NCI-H774 (cell line): Measurements from ENCODE around the gene B4GALT3.
A peak's percentile ranks its signal among the peaks of the same experiment; 100 is the strongest.

Experiments
- DNase-seq: peaks from one replicate; lab custom pipeline; 2025; lab: John Stamatoyannopoulos, UW

Gene B4GALT3

GRCh38 chr1:161206411-161207140, 29.3 kb upstream of the B4GALT3 start:
- DNase-seq = no peak

DNA sequence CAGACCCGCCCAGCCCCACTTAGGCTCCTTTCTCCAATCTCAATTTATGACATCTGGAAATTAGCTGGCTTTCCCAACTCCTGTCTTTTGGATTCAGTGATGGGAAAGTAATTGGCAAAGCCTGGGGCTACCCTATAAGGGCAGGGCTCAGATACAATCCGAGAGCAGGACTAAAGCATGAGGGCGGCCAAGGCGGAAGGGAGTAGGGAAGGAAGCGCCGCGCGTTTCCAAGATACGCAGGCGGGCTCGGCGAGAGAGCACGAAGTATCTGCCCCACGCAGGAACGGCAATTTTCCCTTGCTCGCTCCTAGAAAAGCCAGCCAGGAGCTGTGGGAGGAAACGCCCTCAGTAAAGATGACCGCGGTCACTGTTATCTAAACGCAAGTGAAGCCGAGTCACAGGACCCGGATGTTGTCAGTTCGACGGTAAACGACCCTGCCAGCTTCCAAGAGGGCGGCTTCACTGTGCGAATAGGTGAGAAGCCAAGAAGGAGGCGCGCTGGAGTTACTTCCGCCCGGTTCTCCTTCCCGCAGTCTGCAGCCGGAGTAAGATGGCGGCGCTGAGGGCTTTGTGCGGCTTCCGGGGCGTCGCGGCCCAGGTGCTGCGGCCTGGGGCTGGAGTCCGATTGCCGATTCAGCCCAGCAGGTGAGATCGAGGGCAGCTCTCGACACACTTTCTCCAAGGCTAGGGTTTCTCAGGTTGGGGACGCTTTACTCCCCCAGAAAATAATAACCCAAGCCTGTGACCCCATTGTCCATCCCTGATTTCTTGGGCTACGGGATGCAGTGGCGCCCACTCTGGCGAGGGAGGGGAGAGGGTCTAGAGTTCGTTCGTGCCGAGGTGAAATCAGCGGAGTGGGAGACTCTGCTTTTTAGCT, 24.8 kb upstream of the B4GALT3 start, which contains the start of gene NDUFS2:
Gene NDUFS2 (plus strand): TSS at position 532 of the 877 bp plus-strand sequence. CDS start 19 bp downstream, at position 551.
- DNase-seq = peak; percentile 98

GRCh38 chr1:161200992-161201835, 23.9 kb upstream of the B4GALT3 start:
- no peak for DNase-seq

- DNase-seq = no peak
These were observed 23.2 kb upstream of the B4GALT3 start for GRCh38 chr1:161200421-161200991.

DNA sequence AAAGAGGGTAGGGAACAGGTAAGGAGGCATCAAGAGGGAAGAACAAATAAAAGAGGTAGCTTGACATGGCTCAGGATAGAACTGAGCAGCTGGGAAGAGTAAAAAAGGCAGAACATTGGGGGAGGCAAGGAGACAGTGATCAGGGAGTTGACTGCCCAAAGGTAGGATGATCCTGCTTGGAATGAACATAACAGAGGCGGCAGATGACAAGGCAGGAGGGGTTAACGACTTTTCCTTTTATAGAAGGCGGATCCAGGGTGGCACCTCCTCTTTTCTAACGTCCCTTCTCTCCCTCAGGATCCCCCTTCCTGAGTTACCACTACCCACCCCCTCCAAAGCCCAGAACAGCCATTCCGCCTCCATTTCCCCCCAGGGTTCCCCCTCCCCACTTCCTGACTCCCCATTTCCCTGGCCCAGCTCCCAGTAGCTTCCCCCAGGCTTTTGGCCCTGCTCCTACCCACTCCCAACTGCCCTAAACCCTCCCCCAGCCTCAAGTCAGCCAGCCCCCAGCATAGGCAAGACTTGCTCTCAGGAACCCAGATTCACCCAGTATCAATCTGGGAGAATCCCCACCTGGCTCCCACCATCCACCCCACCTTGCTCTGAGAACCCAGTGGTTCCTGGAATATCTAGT, 22.3 kb upstream of the B4GALT3 start:
- DNase-seq = no peak

- DNase-seq = no peak
These were observed 21.7 kb upstream of the B4GALT3 start, which contains the start of gene ADAMTS4 for GRCh38 chr1:161198897-161199431. Gene ADAMTS4 (minus strand): TSS chr1:161199054. CDS start chr1:161198627, 427 bp downstream.

DNA sequence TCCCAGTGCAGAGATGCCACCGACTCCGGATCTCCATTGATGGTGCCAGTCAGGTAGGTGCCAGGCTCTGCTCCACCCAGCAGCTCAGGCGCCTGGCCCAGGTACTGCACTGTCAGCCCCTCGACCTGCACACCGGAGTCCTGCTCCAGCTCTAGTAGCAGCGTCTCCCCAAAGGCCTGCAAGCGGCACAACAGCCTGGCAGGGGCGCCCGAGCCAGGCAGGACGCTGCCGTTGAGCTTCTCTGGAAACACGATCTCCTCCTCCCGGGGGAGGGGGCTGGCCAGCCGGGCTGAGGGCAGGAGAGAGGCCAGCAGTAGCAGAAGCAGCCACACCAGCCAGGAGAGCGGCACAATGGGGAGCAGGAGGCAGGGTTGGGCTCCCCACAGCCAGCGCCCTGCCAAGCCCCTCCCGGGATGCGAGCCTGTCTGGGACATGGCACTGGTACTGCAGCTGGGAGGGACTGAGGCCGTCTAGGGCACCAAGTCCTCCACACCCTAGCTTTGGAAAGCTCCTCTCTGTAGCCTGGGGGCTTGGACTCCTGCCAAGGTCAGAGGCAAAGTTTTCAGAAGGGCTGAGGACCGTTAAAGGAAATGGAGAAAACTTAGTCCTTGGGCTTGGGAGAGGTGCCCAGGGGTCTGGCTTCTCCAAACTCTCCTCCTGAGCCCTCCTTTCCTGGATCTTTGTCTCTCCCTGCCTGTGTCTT, 21.0 kb upstream of the B4GALT3 start:
- no peak for DNase-seq

- DNase-seq = no peak
These were observed 20.4 kb upstream of the B4GALT3 start for GRCh38 chr1:161197560-161198193.

GRCh38 chr1:161196521-161197451, 19.5 kb upstream of the B4GALT3 start:
- DNase-seq = no peak

DNA sequence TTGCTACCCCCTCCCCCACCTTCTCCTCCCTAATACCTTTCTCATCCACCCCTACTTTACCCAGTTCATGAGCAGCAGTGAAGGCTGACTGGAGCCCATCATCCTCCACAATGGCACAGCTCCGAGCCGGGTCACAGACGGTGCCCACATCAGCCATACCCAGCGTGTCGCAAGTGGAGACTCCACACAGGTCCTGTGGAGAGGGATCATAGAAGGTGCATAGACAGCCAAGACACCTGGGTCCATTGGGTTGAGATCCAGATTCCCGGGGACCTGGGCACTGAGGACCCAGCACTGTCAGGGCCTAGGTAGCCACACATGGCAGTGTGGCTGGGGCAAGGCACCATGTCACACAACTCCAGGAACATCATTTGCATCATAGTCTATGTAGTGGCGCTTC, 18.8 kb upstream of the B4GALT3 start:
- DNase-seq = no peak

DNA sequence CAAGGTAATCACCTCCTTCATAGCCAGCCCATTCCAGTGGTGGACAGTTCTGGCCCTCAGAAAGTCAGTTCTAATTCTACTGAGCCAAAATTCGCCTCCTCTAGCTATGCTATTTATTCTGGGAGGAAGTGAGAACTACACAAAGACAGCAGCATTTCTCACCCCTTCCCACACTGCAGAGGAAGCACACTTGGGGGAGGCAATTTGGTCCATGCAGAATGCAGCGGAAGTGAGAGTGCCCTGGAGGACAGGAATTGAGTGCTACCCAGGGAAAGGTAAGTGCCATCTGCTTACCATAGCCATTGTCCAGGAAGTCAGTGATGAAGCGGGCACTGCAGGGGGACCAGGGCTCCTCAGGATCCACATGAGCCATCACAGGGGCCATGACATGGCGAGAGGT, 17.9 kb upstream of the B4GALT3 start:
- DNase-seq = no peak

GRCh38 chr1:161193561-161194235, 16.4 kb upstream of the B4GALT3 start:
- DNase-seq = no peak

GRCh38 chr1:161192476-161193465, 15.5 kb upstream of the B4GALT3 start:
- peak; percentile 35 for DNase-seq

GRCh38 chr1:161191971-161192370, 14.7 kb upstream of the B4GALT3 start:
- DNase-seq = no peak

DNA sequence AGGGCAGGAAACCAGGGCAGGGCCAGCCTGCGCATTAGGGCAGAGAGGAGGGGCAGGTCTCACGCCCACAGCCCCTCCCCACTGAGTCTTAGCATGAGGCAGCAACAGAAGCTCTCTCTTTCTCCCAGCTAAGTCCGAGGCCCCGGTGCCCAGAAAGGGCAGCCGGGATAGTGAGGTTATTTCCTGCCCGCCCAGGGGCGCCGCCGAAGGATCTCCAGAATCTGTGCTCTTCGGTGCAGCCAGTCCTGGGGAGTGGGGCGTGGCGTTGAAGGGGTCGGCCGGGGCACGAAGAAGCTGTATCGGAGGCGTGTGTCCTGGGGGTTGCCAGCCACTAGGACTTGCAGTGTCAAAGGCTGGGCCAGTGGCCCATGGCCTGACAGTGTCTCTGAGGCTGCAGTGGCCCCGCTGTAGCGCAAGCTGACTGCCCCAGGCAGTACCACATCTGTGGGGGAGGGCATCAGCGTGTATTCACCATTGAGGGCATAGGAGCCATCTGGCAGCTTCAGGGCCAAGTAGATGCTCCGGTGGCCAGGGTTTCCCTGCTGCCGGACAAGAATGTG, 13.7 kb upstream of the B4GALT3 start:
- DNase-seq = no peak

GRCh38 chr1:161189036-161189435, 11.7 kb upstream of the B4GALT3 start:
- DNase-seq = no peak

- DNase-seq = no peak
These were observed 11.1 kb upstream of the B4GALT3 start for GRCh38 chr1:161188381-161188780.
